ENCODE results near the gene ZNF488. TPM values are rescaled to one million over a fixed set of nuclear protein-coding genes. Genes with fewer than 3 reads are reported as not detected.

Gene ZNF488
- total and polyA plus RNA-seq, 10 of the 15 experiments (the other 5 are each of a cell fraction or from before 2014, with no cell fraction given): not detected

- TF ChIP-seq E2F8 (IDR thresholded peaks at IDR 0.05; ENCODE audit: low read depth, partially characterized antibody) (no peak), KAT2A (conservative IDR thresholded peaks at IDR 0.05; ENCODE audit: control insufficient read depth, low read depth, low read length) (no peak), RB1 (IDR thresholded peaks at IDR 0.05; ENCODE audit: borderline replicate concordance) (no peak), NRF1 (conservative IDR thresholded peaks at IDR 0.05; ENCODE audit: low read depth, low read length) (no peak), CTCF (IDR thresholded peaks at IDR 0.05 in 2 of 3, conservative IDR thresholded peaks at IDR 0.05 in 1 of 3; ENCODE audit: control insufficient read depth in 2 of 3, extremely low read depth in 1 of 3, insufficient read depth in 1 of 3, low read depth in 3 of 3, low read length in 3 of 3) (no peak), SPI1 (IDR thresholded peaks at IDR 0.05; ENCODE audit: borderline replicate concordance, insufficient read depth, low read depth, low read length) (no peak), STAT1 (conservative IDR thresholded peaks at IDR 0.05) (no peak), PAX8 (IDR thresholded peaks at IDR 0.05) (no peak), E4F1 (IDR thresholded peaks at IDR 0.05; ENCODE audit: borderline replicate concordance, partially characterized antibody) (no peak), SUZ12 (IDR thresholded peaks at IDR 0.05; ENCODE audit: unreplicated experiment) (no peak), TARDBP (IDR thresholded peaks at IDR 0.05; ENCODE audit: borderline replicate concordance) (no peak), ZNF622 (IDR thresholded peaks at IDR 0.05) (no peak), NR2C2 (IDR thresholded peaks at IDR 0.05; ENCODE audit: borderline replicate concordance, control insufficient read depth, insufficient read length, low read depth) (no peak), EGR1 (IDR thresholded peaks at IDR 0.05; ENCODE audit: borderline replicate concordance in 1 of 2, low read depth in 2 of 2, low read length in 2 of 2) (no peak), NFIC (IDR thresholded peaks at IDR 0.05; ENCODE audit: low read depth, low read length) (no peak), MEF2A (IDR thresholded peaks at IDR 0.05; ENCODE audit: insufficient read depth, low read depth, low read length) (no peak), ASH2L (IDR thresholded peaks at IDR 0.05; ENCODE audit: borderline replicate concordance, low read depth) (no peak), RAD51 (IDR thresholded peaks at IDR 0.05) (no peak)
- intact Hi-C loops (cut with micrococcal nuclease; ENCODE audit: unreplicated experiment) (no loop called here), in situ Hi-C loops (cut with MboI) (no loop called here)
- RAD21 ChIA-PET (ENCODE audit: unreplicated experiment): no interaction called here
- FAIRE-seq: no peak
- no peak for DNase-seq (ENCODE audit: low read depth, low spot score)
- Histone ChIP-seq H3K27me3 (replicated peaks in 1 of 2; ENCODE audit: control insufficient read depth in 2 of 2, insufficient read depth in 2 of 2, low read length in 1 of 2) (no peaks in the 10 kb centered on the region), H3K27ac (ENCODE audit: control insufficient read depth, insufficient read depth) (no peak overlapping the region), H3K79me2 (ENCODE audit: control insufficient read depth, insufficient read depth, low read length) (no peaks in the 10 kb centered on the region), H3K36me3 (ENCODE audit: control insufficient read depth in 2 of 2, insufficient read depth in 2 of 2, low read length in 1 of 2) (no peaks in the 10 kb centered on the region), H3K4me1 (ENCODE audit: control insufficient read depth, insufficient read depth, low read length) (no peaks in the 10 kb centered on the region), H3K9ac (ENCODE audit: control insufficient read depth, insufficient read depth, low read length) (no peak overlapping the region), H3K9me3 (replicated peaks; ENCODE audit: control insufficient read depth, insufficient read depth, low read length) (no peaks in the 10 kb centered on the region), H4K20me1 (ENCODE audit: control insufficient read depth, insufficient read depth) (no peaks in the 10 kb centered on the region), H2AFZ (ENCODE audit: control insufficient read depth, low read depth, low read length) (no peak overlapping the region), H3K4me3 (no peak overlapping the region), H3K4me2 (ENCODE audit: control insufficient read depth, insufficient read depth) (no peak overlapping the region)
- CTCF ChIA-PET: no interaction called here
- SMC1A ChIA-PET (ENCODE audit: uncharacterized antibody, unreplicated experiment): no interaction called here
- WGBS (ENCODE audit: insufficient coverage, insufficient replicate concordance, low lambda C conversion rate, missing lambda C conversion rate): 0% methylated on average over 2 of the region's 2 CpGs
- ATAC-seq: no peak
- POLR2A ChIA-PET: no interaction called here
- BruUV-seq (replicated peaks): no TSS peak
Measured at GRCh38 chr10:47412869-47413268, 28.8 kb upstream of the ZNF488 start.
